Central memory CD8-positive, alpha-beta T cell (primary cell): ENCODE data around the gene CHAF1B.

Source experiments
- ATAC-seq: fragments of 150-1000 bp; cut with Tn5 transposase; replicated peaks from 2 replicates; pipeline ENCODE4 v1.10.0; 2022; ENCODE audit warnings: mild to moderate bottlenecking, moderate FRiP score, moderate number of reproducible peaks; ENCODE audit not compliant: poor library complexity, severe bottlenecking; ENCODE audit errors: extremely low read depth
- DNase-seq, 2 donors: peaks; one replicate each; pipeline ENCODE4 v3.0.0; 2021; ENCODE audit warnings: low spot score in 2 of 2
- H3K27ac Mint-ChIP-seq: one replicate; pipeline ENCODE4 v1.8.0; 2022; ENCODE audit warnings: low read depth, mild to moderate bottlenecking, moderate library complexity, mixed read lengths
- H3K27me3 Mint-ChIP-seq: one replicate; pipeline ENCODE4 v1.8.0; 2022; ENCODE audit warnings: mixed read lengths
- H3K36me3 Mint-ChIP-seq: one replicate; pipeline ENCODE4 v1.8.0; 2022; ENCODE audit warnings: mild to moderate bottlenecking, moderate library complexity, mixed read lengths; ENCODE audit not compliant: insufficient read depth
- H3K4me1 Mint-ChIP-seq: one replicate; pipeline ENCODE4 v1.8.0; 2022; ENCODE audit warnings: mixed read lengths
- H3K4me3 Mint-ChIP-seq: one replicate; pipeline ENCODE4 v1.8.0; 2022; ENCODE audit warnings: mild to moderate bottlenecking, moderate library complexity, mixed read lengths
- H3K9me3 Mint-ChIP-seq: one replicate; pipeline ENCODE4 v1.8.0; 2022; ENCODE audit warnings: mixed read lengths

Gene CHAF1B

GRCh38 chr21:36420571-36421339, 35.6 kb downstream of the CHAF1B start:
- H3K27ac Mint-ChIP-seq: no peak overlapping the region
- no peaks in the 10 kb centered on the region for H3K27me3 Mint-ChIP-seq
- H3K36me3 Mint-ChIP-seq: peaks cover 4% of the 10 kb centered on the region
- no peaks in the 10 kb centered on the region for H3K4me1 Mint-ChIP-seq
- H3K4me3 Mint-ChIP-seq: no peak overlapping the region
- ATAC-seq (no peak), DNase-seq (no peak)
- no peaks in the 10 kb centered on the region for H3K9me3 Mint-ChIP-seq

GRCh38 chr21:36422279-36423098, 37.3 kb downstream of the CHAF1B start:
- no peaks in the 10 kb centered on the region for H3K4me1 Mint-ChIP-seq

GRCh38 chr21:36423771-36424433, 38.7 kb downstream of the CHAF1B start:
- Mint-ChIP-seq H3K27ac (no peak overlapping the region), H3K36me3 (peaks cover 3% of the 10 kb centered on the region), H3K9me3 (no peaks in the 10 kb centered on the region), H3K4me3 (no peak overlapping the region), H3K4me1 (no peaks in the 10 kb centered on the region), H3K27me3 (no peaks in the 10 kb centered on the region)
- ATAC-seq: no peak
- DNase-seq: no peak

More at GRCh38 chr21:36422279-36423098, 37.3 kb downstream of the CHAF1B start:
- no peaks in the 10 kb centered on the region for H3K27me3 Mint-ChIP-seq
- ATAC-seq (no peak), DNase-seq (no peak)
- H3K36me3 Mint-ChIP-seq: peaks cover 5% of the 10 kb centered on the region
- no peaks in the 10 kb centered on the region for H3K9me3 Mint-ChIP-seq
- H3K27ac Mint-ChIP-seq: no peak overlapping the region
- no peak overlapping the region for H3K4me3 Mint-ChIP-seq

GRCh38 chr21:36424592-36424991, 39.4 kb downstream of the CHAF1B start:
- no peak for DNase-seq
- H3K36me3 Mint-ChIP-seq: peaks cover 3% of the 10 kb centered on the region
- peaks cover 3% of the 10 kb centered on the region for H3K4me1 Mint-ChIP-seq
- no peak overlapping the region for H3K4me3 Mint-ChIP-seq
- H3K27me3 Mint-ChIP-seq: no peaks in the 10 kb centered on the region
- H3K27ac Mint-ChIP-seq: no peak overlapping the region
- H3K9me3 Mint-ChIP-seq: no peaks in the 10 kb centered on the region
- no peak for ATAC-seq

- no peaks in the 10 kb centered on the region for H3K9me3 Mint-ChIP-seq
- H3K36me3 Mint-ChIP-seq: peaks cover 3% of the 10 kb centered on the region
- H3K4me3 Mint-ChIP-seq: no peak overlapping the region
- H3K4me1 Mint-ChIP-seq: peaks cover 10% of the 10 kb centered on the region
- no peak for ATAC-seq
- H3K27ac Mint-ChIP-seq: no peak overlapping the region
- no peak for DNase-seq
- H3K27me3 Mint-ChIP-seq: no peaks in the 10 kb centered on the region
Measured at GRCh38 chr21:36425286-36425685, 40.1 kb downstream of the CHAF1B start.

GRCh38 chr21:36427502-36427901, 42.3 kb downstream of the CHAF1B start:
- Mint-ChIP-seq H3K4me3 (no peak overlapping the region), H3K27ac (no peak overlapping the region), H3K36me3 (peaks cover 3% of the 10 kb centered on the region), H3K27me3 (peaks cover 9% of the 10 kb centered on the region), H3K9me3 (no peaks in the 10 kb centered on the region), H3K4me1 (peaks cover 15% of the 10 kb centered on the region)
- ATAC-seq (no peak), DNase-seq (no peak)

GRCh38 chr21:36428761-36429432, 43.7 kb downstream of the CHAF1B start:
- Mint-ChIP-seq H3K4me1 (peaks cover 15% of the 10 kb centered on the region), H3K4me3 (peak overlapping the region; percentile 36), H3K27ac (no peak overlapping the region), H3K36me3 (peaks cover 1% of the 10 kb centered on the region), H3K27me3 (peaks cover 20% of the 10 kb centered on the region), H3K9me3 (no peaks in the 10 kb centered on the region)
- ATAC-seq (no peak), DNase-seq (no peak)

GRCh38 chr21:36429947-36430546, 44.9 kb downstream of the CHAF1B start:
- peaks cover 1% of the 10 kb centered on the region for H3K36me3 Mint-ChIP-seq
- peak; percentile 80 for ATAC-seq
- peak overlapping the region; percentile 78 for H3K27ac Mint-ChIP-seq
- DNase-seq: peak in 1 of 2 donors; percentile 25
- H3K4me3 Mint-ChIP-seq: peak overlapping the region; percentile 67
- H3K4me1 Mint-ChIP-seq: peaks cover 15% of the 10 kb centered on the region
- no peaks in the 10 kb centered on the region for H3K9me3 Mint-ChIP-seq
- peaks cover 31% of the 10 kb centered on the region for H3K27me3 Mint-ChIP-seq

GRCh38 chr21:36430841-36431240, 45.6 kb downstream of the CHAF1B start:
- Mint-ChIP-seq H3K36me3 (peaks cover 1% of the 10 kb centered on the region), H3K27ac (no peak overlapping the region), H3K27me3 (peaks cover 33% of the 10 kb centered on the region), H3K9me3 (no peaks in the 10 kb centered on the region), H3K4me1 (peaks cover 15% of the 10 kb centered on the region), H3K4me3 (peak overlapping the region; percentile 67)
- ATAC-seq (no peak), DNase-seq (no peak)

GRCh38 chr21:36431252-36431651, 46.1 kb downstream of the CHAF1B start:
- DNase-seq: no peak
- H3K4me3 Mint-ChIP-seq: no peak overlapping the region

GRCh38 chr21:36433059-36433709, 48.0 kb downstream of the CHAF1B start:
- H3K27ac Mint-ChIP-seq: no peak overlapping the region

More at GRCh38 chr21:36431252-36431651, 46.1 kb downstream of the CHAF1B start:
- no peak overlapping the region for H3K27ac Mint-ChIP-seq
- H3K9me3 Mint-ChIP-seq: no peaks in the 10 kb centered on the region
- peaks cover 33% of the 10 kb centered on the region for H3K27me3 Mint-ChIP-seq
- H3K4me1 Mint-ChIP-seq: peaks cover 15% of the 10 kb centered on the region
- H3K36me3 Mint-ChIP-seq: peaks cover 1% of the 10 kb centered on the region
- no peak for ATAC-seq

More at GRCh38 chr21:36433059-36433709, 48.0 kb downstream of the CHAF1B start:
- Mint-ChIP-seq H3K4me3 (no peak overlapping the region), H3K4me1 (peaks cover 15% of the 10 kb centered on the region), H3K9me3 (no peaks in the 10 kb centered on the region), H3K36me3 (no peaks in the 10 kb centered on the region), H3K27me3 (peaks cover 33% of the 10 kb centered on the region)
- ATAC-seq (no peak), DNase-seq (no peak)
